HG03558 (cell line): Measurements from ENCODE around the gene CTBP2.

Source experiments
- ATAC-seq: cut with Tn5 transposase; IDR thresholded peaks from one replicate; pipeline ENCODE4 v1.9.1; 2021; ENCODE audit warnings: moderate number of reproducible peaks; ENCODE audit not compliant: unreplicated experiment; ENCODE audit errors: extremely low read depth

CTBP2 gene

DNA sequence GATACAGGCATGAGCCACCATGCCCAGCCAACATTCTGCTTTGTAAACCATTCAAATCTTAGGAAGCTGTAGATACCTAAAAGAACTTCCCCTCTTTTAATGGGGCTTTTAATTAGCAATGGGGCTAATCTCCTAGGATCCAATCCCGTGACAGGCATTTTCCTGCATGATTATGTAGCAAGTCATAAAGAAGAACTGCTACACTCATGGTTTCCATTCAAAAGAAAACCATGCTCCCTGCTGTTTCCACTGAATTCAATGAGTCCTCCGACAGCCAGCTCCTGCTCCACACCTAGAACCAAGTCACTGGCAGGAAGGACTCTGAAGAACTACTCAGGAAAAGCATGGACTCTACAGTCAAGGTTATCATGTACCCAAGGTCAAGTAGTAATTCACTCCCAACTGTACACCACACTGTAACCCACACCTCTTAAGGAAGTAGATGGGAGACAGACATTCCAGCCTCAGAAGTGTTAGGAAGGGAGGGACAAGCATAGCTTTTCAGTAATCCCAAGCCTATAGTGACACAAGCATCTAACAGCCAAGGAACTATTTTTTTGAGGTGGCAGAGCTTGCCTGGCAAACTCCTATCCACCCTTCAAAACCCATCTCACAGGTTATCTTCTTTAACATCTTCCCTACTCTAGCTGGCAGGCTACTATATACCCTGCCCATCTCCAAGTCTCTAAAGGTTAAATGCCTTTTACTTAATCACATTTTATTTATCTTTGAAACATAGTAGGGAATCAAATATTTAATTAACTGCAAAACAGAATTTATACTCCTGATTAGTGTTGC, 47.5 kb downstream of the CTBP2 start:
- no peak for ATAC-seq

DNA sequence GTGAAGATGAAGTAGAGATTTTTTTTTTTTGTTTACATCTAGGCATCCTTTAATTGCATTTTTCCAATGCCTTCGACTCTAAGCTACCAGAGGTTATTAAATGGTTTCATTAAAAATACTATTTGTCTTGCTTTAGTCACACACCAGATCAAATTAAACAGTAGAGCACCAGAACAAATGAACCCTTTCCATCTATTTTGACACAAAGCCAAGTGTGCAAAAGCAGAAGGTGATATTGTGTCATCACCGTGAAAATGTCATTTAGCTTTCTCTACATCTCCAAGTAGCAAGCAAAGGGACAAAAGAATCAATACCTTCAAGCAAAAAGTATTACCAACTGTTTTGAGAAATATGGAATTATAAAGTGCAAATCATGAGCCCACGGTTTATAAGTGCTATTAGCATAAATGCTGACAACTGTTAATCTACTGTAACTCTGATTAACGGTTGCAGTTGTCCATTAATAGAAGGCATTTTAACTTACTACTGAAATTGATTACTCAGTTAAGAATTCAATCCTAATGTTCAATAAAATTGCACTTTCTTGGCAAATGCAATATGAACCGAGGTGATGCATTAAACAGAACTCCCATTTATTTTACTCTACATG, 49.1 kb downstream of the CTBP2 start:
- no peak for ATAC-seq

DNA sequence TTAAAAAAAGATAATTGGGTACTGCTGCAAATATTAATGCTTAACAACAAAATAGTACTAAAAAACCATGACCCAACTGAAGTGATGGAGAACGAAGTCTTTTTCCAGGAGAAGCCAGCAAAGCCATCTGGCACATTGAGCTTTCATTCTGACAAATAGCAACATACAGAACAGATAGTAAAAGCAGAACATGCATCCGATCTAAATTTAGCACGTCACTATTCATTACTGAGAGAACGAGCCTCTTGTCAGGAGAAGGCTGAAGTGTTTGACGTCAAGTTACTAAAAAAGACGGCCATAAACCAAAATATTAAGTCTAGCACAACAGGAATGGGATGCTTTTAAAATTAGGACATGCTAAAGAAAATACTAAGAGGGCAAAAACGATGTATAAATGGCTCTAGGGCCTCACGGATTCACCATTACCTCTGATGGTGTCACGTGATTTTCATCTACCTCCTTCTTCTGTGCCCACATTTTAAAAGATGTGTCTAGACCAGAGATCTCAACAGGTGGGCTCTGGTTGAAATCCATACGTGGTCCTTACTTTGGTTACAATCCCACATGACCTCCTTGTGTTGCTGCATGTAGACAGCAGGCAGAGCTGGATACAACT, 52.3 kb downstream of the CTBP2 start:
- ATAC-seq, result no peak

DNA sequence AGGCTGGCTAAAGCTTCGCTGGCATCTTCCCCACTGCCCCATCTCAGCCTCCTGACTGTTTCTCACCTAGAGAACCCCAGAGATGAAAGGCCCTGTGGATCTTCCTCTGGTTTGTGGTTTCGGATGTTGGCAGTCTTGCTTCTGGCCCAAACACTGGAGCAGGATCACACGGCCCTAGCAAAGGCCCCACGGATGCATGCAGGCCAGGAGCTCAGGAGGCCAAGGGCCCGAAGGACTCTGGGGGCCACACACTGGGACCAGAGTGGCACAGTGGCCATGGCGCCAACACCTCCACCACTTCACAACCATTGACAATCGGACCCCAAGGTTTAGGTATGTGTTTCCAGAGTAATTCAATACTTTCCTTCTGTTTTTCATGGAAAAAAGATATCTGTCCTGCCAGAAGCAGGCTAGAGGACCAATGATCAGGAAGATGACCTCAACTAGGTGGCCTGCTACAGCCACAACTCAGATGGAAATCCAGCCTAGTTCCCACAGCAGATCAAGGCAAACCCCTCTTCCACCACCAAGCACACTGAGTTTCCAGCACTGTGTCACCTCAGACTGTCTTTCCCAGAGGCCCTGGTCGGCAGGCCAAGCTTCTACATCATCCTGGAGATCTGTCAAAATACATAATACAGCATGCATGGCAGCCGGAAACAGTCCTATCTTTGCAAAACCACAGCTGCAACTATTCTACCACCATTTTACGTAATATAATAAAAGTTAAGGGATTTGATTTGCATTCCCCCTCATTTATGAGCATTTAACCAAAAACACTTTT, 53.0 kb downstream of the CTBP2 start:
- ATAC-seq, result no peak

DNA sequence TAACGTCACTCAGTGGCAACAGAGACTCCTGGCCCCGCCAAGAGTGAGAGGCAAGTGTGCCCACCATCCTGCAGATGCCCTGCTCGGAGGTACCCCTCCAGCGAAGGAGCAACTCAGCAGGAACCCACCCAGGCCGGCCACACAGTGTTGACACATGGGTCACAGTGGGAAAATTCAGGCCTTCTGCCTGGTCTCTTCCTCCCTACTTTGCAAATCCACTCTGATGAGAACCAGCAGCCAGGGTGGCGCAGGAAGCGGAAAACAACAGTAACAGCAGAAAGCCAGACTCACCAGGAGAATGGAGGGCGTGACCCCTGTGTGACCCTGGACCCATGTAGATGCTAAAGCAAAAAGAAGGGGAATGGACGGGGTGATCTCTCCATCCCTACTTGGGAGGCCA, 53.8 kb downstream of the CTBP2 start:
- no peak for ATAC-seq

DNA sequence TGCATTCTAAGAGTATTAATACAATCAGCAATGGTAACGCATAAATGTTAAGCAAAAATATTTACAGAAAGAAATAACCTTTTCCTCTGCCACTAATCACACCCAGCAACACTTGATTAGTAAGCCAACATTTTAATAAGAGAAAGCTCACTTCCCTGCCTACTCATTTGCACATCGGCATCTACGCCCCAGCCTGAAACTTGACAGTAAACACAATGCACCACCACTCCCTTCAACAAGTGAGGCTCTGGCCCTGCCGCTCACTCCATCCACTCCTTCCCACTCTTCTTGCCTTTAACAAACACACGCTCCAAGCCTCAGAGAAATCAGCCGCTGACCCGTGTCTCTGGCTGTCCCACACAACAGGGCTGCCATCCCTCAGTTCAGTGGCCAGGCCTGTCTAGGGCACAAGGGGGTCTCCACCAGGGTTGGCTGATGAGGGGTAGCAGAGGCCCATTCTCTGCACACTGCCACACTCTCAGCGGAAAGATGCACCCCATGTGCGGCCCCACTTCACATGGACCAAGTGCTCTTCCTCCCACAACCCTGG, 54.6 kb downstream of the CTBP2 start:
- no peak for ATAC-seq

DNA sequence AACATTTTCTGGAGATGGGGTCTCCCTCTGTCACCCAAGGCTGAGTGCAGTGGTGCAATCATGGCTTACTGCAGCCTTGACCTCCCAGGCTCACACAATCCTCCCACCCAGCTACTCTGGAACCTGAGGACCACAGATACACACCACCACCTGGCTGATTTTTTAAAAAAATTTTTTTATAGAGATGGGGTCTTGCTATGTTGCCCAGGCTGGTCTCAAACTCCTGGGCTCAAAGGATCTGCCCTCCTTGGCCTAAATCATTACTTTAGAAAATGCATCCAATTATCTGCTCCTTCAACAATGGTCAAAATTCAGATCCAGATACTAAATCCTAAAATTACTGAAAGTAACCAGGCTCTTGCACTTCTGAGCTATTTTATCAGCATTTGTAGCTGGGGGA, 55.2 kb downstream of the CTBP2 start:
- no peak for ATAC-seq

DNA sequence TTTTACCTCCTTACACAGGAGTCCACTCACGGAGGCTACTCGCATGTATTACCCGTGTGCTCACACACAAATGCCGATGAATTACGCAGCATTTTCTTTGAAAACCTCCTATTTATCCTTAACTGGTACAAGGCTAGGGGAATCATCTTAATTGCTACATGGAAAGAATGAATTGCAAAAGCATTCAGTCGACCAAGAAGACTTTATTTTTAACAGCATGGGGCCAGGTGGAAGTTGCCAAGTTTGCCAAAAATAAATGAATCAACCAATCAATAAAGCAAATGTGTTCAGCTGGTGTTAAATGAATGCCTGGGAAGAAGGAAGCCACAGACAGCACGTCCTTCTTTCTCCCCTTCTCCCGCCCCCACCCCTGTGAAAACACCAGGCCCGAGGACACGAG, 55.8 kb downstream of the CTBP2 start:
- ATAC-seq, result no peak

DNA sequence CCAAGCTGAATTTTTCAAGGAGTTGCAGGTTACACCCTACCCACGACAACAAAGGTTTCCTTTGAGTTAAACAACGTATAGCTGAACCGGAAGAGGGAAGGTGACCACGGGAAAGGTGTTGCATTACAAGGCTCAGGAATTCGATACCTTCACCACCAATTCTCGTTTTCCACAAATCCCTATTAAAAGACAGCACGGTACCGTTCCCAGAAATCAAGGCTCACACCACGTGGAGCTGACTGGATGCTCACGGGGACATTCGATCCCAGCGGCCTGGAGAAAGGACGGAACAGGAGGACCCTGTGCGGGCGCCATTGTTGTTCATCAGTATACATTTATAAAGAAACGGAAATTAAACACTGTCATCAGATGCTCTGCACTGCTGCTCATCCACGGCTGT, 56.4 kb downstream of the CTBP2 start:
- no peak for ATAC-seq

DNA sequence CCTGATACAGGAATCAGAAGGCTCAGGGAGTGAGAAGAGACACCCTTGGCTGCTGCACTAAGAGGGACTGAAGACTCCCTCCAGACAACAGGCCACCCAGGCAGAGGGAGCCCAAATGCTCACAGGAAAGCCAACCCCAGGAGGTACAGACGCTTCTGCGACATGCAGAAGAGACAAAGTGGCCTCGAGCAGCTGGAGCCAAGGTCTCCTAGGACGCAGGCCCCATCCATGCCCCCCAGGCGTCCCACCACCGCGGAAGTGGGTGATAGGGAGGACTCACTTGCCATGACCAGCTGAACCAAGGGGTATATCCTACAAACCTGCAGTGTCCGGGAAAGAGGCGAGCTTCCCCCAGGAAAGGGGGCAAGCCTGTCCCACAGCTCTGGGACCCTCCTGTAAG, 56.9 kb downstream of the CTBP2 start:
- no peak for ATAC-seq

DNA sequence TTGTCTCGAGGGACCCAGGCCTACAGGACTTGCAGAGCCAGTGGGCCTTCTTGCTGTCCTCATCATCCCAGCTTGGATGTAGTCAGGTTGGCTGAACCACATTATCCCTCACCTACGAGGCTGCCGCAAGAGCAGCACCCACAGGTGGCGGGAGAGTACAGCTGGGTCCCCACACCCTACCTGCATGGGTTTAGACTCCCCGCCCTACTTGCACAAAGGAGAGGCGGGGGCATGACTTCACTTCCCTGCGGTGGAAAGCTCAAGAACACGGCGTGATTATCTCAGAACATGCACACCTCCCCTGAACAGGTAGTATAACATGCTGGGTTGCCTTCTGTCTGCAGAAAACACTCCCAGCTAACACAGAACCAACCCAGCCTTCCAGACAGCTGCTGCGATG, 57.5 kb downstream of the CTBP2 start:
- ATAC-seq, result no peak

DNA sequence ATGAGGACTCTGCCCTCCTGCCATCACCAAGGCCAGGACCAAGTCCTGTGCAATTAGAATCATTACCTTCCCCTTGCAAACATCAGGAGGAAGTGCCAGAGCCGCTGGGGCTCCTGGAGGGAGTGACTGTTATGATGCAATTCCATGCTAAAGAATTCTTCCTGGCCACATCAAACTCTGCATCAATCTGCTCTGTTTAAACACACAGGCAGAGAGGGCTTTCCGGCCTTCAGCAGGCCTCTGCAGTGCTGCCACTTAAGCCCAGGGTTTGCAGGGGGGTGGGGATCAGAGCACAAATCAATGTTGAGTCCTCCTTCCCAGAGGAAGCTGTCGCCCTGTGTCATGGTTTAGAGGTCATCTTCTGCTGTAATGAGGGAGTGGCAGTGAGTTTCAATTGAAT, 58.1 kb downstream of the CTBP2 start:
- no peak for ATAC-seq

DNA sequence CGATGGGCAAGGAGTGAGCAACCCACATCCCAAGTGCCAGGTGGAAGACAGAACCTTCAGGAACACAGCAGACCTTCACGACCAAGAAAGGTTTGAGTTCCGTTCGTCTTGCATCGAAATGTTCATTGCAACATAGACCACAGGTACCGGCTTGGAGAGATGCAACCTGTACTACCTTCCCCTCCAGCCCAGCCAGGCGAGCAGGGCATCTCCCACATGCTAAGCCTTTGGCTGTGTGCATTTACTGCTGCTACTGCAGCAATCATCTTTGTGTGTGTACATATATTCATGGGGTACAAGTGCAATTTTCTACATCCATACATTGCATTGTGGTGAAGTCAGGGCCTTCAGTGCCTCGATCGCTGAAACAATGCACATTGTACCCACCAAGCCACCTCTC, 58.8 kb downstream of the CTBP2 start:
- ATAC-seq, result no peak

DNA sequence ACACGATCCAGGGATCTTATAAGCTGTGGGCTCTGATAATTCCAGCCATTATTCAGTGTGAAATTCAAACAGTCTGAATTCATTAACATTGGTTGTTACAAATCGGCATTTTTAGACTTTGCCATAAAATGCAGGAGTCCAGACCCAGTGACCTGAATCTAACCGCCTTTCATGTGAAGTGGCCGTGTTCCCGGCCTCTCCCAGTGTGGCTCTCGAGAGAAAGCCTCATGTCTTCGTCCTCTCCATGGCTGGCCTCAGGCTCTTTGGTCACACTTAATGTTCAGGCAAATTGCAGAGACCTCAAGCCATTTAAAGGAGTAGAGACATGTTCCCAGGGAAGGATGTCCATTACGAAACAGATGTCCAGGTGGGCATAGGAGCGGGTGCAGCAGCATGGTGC, 59.3 kb downstream of the CTBP2 start:
- ATAC-seq, result no peak

DNA sequence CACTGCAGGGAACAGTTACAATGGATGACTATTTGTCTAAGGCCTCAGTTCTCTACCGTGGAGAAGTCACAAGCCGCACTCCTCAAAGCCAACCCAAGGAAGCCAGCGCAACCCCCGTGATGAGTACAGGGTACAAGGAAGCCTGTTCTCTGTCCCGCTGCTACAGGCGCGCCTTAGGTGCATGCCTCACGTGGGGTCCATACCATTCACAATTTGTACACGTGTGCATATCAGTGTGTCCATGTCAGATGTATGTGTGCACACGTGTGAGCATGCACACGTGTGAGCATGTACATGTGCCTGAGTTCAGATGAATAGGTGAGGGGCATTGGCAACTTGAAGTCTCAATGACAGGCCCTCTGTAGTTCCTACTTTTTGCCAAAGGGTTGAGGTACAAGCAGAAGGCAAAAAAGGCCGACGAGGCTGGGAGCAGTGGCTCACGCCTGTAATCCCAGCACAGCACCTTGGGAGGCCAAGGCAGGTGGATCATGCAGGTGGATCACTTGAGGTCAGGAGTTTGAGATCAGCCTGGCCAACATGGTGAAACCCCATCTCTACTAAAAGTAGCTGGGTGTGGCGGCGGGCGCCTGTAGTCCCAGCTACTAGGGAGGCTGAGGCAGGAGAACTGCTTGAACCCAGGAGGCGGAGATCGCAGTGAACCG, 62.8 kb downstream of the CTBP2 start:
- no peak for ATAC-seq

DNA sequence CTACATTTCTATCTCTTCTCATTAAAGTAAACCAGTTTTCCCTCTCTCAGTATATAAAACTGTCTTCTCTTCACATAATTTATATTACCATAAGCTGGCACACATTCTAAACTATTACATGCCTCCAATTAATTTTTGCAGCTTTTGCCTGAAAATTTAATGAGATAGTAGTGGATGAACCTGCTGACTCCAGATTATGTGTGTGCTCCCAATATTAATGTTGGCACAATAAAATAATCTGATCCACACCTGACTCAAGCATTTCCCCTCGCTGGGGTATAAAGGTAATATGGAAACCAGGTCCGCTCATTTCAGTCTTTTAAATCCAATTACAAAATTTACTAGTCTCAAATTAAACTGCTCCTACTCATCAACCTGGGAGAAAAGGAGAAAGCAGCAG, 63.4 kb downstream of the CTBP2 start:
- no peak for ATAC-seq

DNA sequence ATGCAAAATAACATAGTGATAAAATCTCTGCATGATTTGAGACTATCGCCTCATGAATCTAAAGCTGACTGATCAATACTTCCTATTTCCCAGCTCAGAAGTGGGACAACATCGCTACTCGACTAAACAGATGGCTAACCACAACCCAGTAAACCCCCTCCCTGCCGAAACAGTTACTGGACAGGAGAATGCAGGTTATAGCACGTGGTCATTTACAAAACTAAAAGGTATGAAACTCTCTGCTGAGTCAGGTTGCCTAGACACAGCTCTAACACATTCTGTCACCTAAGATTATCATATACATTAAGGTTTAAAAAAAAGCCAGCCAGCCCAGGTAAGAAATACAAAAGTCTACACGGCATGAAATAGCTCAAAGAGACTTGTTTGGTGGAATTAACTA, 64.0 kb downstream of the CTBP2 start:
- ATAC-seq, result no peak

DNA sequence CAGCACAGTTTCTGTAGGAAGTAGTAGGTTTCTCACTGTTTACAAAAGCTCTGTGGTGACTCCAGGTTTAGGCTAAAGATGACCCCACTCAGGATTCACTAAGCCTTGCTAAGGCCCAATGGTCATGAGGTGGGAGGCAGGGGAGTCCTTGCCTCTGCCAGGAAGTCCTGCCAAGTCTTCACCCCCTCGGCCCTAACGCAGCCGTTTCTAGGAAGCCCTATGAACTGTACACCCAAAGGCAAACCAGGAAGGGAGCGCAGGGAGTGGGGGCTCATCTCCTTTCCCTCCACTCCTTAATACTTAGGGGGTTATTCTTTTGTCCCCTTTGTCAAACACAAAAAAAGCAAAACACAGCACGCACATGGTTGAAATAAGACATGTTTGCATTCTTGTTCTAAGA, 64.6 kb downstream of the CTBP2 start:
- no peak for ATAC-seq

DNA sequence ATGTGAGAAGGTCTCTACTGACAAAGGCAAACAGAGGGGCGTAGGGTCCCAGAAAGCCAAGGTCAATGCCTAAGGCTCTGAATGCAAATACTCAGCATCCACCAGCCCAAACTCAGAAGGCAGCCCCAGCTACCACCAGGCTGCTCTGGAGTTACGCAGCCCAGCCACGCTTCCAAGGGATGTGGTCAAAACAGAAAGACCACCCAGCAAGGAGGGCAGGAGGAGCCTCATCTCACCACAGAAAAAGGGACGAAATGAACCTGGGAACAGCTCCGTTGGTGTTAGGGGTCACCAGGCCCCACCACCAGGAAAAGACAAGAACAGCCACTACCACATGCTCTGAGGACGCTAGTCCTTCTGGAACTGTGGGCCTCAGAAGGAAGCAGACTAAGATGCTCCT, 65.1 kb downstream of the CTBP2 start:
- no peak for ATAC-seq

DNA sequence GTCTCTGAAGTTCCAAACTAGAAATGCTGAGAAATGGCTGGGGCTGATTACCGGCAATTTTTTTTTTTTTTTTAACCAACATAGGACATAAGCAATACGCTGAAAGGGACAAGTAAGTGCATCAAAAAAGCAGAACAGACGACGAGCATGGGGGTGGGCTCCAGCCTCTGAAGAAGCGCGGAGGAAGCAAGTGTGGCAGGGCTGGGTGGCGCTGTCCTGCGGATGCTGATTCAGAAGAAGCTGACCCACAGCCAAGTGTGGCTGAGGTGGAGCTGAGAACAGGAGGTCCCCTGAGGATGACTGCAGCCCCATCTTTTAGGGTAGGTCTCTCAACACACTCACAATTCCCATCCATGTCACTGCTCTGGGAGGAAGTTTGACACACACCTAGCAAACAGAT, 65.6 kb downstream of the CTBP2 start:
- ATAC-seq, result no peak
